Lung (tissue), 12 donors: ENCODE measurements around the gene ABR. TPM values are rescaled to one million over a fixed set of nuclear protein-coding genes. Genes with fewer than 3 reads are reported as not detected.
"Not testable (repeated sequence)": the region's sequence is repeated elsewhere in the genome, so short reads cannot be mapped to it uniquely, and the experiment has no call there.

Experiments
- ATAC-seq: fragments of 200-7000 bp; cut with Tn5 transposase; one replicate; pipeline ENCODE4 v1.9.1; 2020; ENCODE audit warnings: moderate number of reproducible peaks; ENCODE audit not compliant: insufficient read depth, low FRiP score
- DNase-seq, 3 donors: peaks; one replicate each; pipeline ENCODE4 v3.0.0-alpha.2; 2013 to 2017
- H3K27ac ChIP-seq, 2 donors: one replicate each; pipeline ENCODE4 v1.5.1; 2013; ENCODE audit warnings: mild to moderate bottlenecking in 2 of 2, moderate library complexity in 2 of 2, control low read depth in 1 of 2, inconsistent platforms in 1 of 2, low read depth in 1 of 2, low read length in 1 of 2
- H3K27me3 ChIP-seq, 3 donors: one replicate each; pipeline ENCODE4 v1.5.1; 2013; ENCODE audit warnings: low read length in 2 of 3; ENCODE audit not compliant: control insufficient read depth in 3 of 3, insufficient read depth in 3 of 3
- H3K36me3 ChIP-seq, 4 donors: one replicate each; pipeline ENCODE4 v1.5.1; 2013; ENCODE audit warnings: low read length in 4 of 4, mild to moderate bottlenecking in 1 of 4, moderate library complexity in 1 of 4; ENCODE audit not compliant: control insufficient read depth in 4 of 4, insufficient read depth in 4 of 4
- H3K4me1 ChIP-seq, 5 donors: one replicate each; pipeline ENCODE4 v1.5.1; 2013; ENCODE audit warnings: low read length in 5 of 5, mild to moderate bottlenecking in 2 of 5, moderate library complexity in 1 of 5; ENCODE audit not compliant: control insufficient read depth in 5 of 5, insufficient read depth in 5 of 5
- H3K4me3 ChIP-seq: one replicate; pipeline ENCODE4 v1.5.1; 2013; ENCODE audit warnings: mild to moderate bottlenecking, control low read depth, moderate library complexity
- H3K9ac ChIP-seq, 2 donors: one replicate each; pipeline ENCODE4 v1.5.1; 2013; ENCODE audit warnings: low read length in 2 of 2, control low read depth in 1 of 2; ENCODE audit not compliant: insufficient read depth in 1 of 2
- H3K9me3 ChIP-seq, 4 donors: one replicate each; pipeline ENCODE4 v1.5.1; 2013; ENCODE audit warnings: low read length in 3 of 4, mild to moderate bottlenecking in 1 of 4, moderate library complexity in 1 of 4; ENCODE audit not compliant: control insufficient read depth in 4 of 4, insufficient read depth in 3 of 4
- WGBS, 2 donors: extraction: QIAGEN DNeasy Blood & Tissue Kit; methylation state at CpG; one replicate each; pipeline ENCODE4 v1.1.7; 2013; 5-methylcytosine and 5-hydroxymethylcytosine counted together
- polyA plus RNA-seq, 2 donors: library from polyadenylated mRNA; stranded (reverse); fragments of 200-250 nt; gene quantifications; one replicate each; pipeline ENCODE4 v1.2.1, GENCODE V29; 2013
- total RNA-seq, 2 donors: library from RNA; depleted of rRNA in 1 of 2; stranded (reverse); fragments of >200 nt in 1 of 2; gene quantifications; one replicate each; pipeline ENCODE4 v1.2.1, GENCODE V29; 2014 to 2021
- TF ChIP-seq, protein P1 (sequence below): IDR thresholded peaks from 2 replicates; pipeline ENCODE4 v1.5.1; 2012; ENCODE audit warnings: mild to moderate bottlenecking; ENCODE audit errors: control extremely low read depth, extremely low read depth
- donor health status: control.
- donor health status: control.
- donor health status: Bipolar disorder and iron deficiency.
- donor health status: healthy.
- donor health status: DM: yes; HTN: yes; CAD: no.

ABR gene
- total and polyA plus RNA-seq, 4 donors, result 54.8 to 187 (median 70.2) TPM

DNA sequence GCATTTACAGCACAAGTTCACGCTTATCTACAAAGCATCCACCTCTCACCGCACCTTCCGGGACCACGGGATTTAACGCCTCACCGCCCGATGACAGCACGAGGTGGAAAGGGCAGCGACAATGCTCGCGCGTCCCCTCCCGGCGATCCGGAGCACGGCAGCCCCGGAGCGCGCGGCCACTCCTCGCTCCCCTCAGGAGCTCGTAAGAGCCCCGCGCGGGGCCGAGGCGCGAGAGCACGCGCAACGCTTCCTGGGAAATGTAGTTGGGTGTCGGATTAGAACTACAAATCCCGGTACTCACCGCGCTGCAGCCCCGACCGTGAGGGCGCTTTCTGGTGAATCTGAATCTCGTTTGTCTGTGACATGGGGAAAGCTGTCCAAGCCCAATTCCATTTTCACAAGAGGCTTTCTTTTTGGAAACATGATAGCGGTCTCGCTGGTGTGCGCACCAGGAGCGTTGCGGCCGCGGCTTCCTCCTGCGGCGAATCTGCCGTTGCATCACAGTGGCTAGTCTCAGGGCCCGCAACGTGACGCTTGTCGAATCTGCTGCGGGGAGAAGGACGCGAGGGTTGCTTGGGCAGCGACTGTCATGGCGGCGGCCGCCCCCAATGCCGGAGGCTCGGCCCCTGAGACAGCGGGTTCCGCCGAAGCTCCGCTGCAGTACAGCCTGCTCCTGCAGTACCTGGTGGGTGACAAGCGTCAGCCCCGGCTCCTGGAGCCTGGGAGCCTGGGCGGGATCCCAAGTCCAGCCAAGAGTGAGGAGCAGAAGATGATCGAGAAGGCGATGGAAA is 183.0 kb downstream of the ABR start, which contains the start of gene TIMM22:
Gene TIMM22, plus strand, starts transcription at position 576 of the 791 bp plus-strand sequence. Its CDS starts 14 bp downstream, at position 590.
- WGBS, 2 donors, result 0% methylated on average over 65 to 71 of the region's 71 CpGs
- TF ChIP-seq, protein P1, sequence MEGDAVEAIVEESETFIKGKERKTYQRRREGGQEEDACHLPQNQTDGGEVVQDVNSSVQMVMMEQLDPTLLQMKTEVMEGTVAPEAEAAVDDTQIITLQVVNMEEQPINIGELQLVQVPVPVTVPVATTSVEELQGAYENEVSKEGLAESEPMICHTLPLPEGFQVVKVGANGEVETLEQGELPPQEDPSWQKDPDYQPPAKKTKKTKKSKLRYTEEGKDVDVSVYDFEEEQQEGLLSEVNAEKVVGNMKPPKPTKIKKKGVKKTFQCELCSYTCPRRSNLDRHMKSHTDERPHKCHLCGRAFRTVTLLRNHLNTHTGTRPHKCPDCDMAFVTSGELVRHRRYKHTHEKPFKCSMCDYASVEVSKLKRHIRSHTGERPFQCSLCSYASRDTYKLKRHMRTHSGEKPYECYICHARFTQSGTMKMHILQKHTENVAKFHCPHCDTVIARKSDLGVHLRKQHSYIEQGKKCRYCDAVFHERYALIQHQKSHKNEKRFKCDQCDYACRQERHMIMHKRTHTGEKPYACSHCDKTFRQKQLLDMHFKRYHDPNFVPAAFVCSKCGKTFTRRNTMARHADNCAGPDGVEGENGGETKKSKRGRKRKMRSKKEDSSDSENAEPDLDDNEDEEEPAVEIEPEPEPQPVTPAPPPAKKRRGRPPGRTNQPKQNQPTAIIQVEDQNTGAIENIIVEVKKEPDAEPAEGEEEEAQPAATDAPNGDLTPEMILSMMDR, result peak; percentile 88
- Histone ChIP-seq H3K27ac (peak within 1 kb of the TSS; percentile 90 to 94), H3K9me3 (no peaks in the 10 kb centered on the region), H3K9ac (peak within 1 kb of the TSS; percentile 82), H3K4me3 (peak within 1 kb of the TSS; percentile 95), H3K4me1 (peaks cover 0 to 41% (median 15%) of the 10 kb centered on the region in 5 donors), H3K36me3 (peaks cover 0 to 12% (median 10%) of the 10 kb centered on the region in 4 donors), H3K27me3 (no peaks in the 10 kb centered on the region)
- ATAC-seq (peak; percentile 94), DNase-seq (peak; percentile 95 to 99 (median 98))

DNA sequence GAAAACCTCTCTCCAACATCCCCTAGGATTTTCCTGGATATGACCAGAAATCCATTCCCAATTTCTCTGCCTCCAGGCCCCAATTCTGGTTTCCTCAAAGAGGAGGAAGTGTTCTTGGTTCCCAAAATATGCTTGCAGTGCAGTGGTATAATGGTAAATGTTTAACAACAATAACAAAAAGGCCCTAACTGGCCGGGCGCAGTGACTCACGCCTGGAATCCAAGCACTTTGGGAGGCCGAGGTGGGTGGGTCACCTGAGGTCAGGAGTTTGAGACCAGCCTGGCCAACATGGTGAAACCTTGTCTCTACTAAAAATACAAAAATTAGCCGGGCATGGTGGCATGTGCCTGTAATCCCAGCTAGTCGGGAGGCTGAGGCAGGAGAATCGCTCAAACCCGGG is 184.5 kb downstream of the ABR start:
- not testable (repeated sequence) for DNase-seq, H3K9ac ChIP-seq, H3K27ac ChIP-seq, H3K27me3 ChIP-seq, H3K4me3 ChIP-seq, H3K9me3 ChIP-seq, H3K36me3 ChIP-seq, ATAC-seq
- 77 to 89% methylated on average over 8 of the region's 8 CpGs for WGBS, 2 donors
- H3K4me1 ChIP-seq, result peaks cover 0 to 27% (median 9%) of the 10 kb centered on the region in 5 donors

DNA sequence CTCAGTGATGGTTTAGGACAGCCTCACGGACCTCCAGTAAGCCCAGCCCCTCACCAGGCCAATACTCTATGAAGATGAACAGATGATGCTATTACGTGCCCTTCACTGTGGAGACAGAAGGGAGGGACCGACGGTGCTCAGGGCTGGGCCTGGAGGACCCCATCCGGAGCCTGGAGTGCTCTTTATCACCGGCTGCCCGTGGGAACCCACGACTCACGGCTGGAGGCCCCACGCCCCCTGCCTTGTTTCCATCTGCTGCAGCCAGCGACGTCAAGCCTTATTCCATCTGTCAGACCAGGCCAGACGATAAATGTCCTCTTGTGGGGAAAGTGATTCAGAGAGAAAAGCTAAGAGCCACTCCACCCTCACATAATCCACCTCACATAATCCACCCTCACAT is 186.8 kb downstream of the ABR start:
- no peak for DNase-seq
- TF ChIP-seq, protein P1, result no peak
- Histone ChIP-seq H3K27me3 (no peaks in the 10 kb centered on the region), H3K4me1 (peaks cover 0 to 4% (median 2%) of the 10 kb centered on the region in 5 donors), H3K9me3 (no peaks in the 10 kb centered on the region), H3K27ac (no peak overlapping the region), H3K36me3 (peaks cover 0 to 6% (median 0%) of the 10 kb centered on the region in 4 donors), H3K4me3 (no peak overlapping the region), H3K9ac (no peak overlapping the region)
- no peak for ATAC-seq
- 72 to 79% methylated on average over 13 of the region's 13 CpGs for WGBS, 2 donors

DNA sequence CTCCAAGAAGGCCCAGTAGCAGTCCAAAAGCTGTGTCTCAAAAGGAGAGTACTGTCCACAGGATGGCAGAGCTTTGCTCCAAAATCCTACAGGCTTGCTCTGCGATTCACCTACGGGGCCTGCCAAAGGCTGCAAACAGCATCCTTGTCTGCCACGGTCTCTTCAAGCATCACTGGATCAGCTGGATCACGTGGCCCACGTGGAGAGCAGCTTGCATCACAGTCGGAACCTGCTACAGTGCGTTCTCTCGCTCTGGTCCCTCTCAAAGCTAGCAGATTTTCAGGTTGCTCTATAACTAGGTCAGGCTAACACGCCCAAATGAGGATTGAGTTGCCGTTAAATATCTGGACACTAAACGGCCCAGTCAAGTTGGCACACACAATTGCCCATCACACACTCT is 191.2 kb downstream of the ABR start:
- 88 to 91% methylated on average over 11 of the region's 11 CpGs for WGBS, 2 donors
- no peak overlapping the region for H3K4me3 ChIP-seq
- H3K9me3 ChIP-seq, result no peaks in the 10 kb centered on the region
- H3K27ac ChIP-seq, result no peak overlapping the region
- ATAC-seq (no peak), DNase-seq (no peak)
- no peak overlapping the region for H3K9ac ChIP-seq
- H3K27me3 ChIP-seq, result no peaks in the 10 kb centered on the region
- TF ChIP-seq, protein P1, result no peak
- no peaks in the 10 kb centered on the region for H3K36me3 ChIP-seq
- H3K4me1 ChIP-seq, result no peaks in the 10 kb centered on the region
